Natural killer cell treated with Interleukin-12 subunit alpha and Interleukin-12 subunit beta and Interleukin-15 and Interleukin-18, amount 100 ng/mL, for 72 hours (primary cell): Measurements from ENCODE around the gene MMP28. TPM values are rescaled to one million over a fixed set of nuclear protein-coding genes. Genes with fewer than 3 reads are reported as not detected.

Experiments
- ATAC-seq, 2 donors: fragments of 150-1000 bp; cut with Tn5 transposase in 1 of 2; sonication (Bioruptor Pico), chemical (Tn5 transposase) in 1 of 2; 2 replicates each; pipeline ENCODE4 v1.10.0; 2021
- DNase-seq: peaks from one replicate; pipeline ENCODE4 v3.0.0; 2022; ENCODE audit warnings: low spot score
- H3K27ac Mint-ChIP-seq, 2 donors: 1 replicate in 1 of 2; 2 replicates in 1 of 2; pipeline ENCODE4 v1.8.0; 2022; ENCODE audit warnings: mixed read lengths in 2 of 2, mild to moderate bottlenecking in 1 of 2, moderate library complexity in 1 of 2
- H3K27me3 Mint-ChIP-seq, 2 donors: 1 replicate in 1 of 2; 2 replicates in 1 of 2; pipeline ENCODE4 v1.8.0; 2022; ENCODE audit warnings: mixed read lengths in 2 of 2
- H3K36me3 Mint-ChIP-seq: one replicate; pipeline ENCODE4 v1.8.0; 2022; ENCODE audit warnings: mixed read lengths
- H3K4me1 Mint-ChIP-seq, 2 donors: 1 replicate in 1 of 2; 2 replicates in 1 of 2; pipeline ENCODE4 v1.8.0; 2022; ENCODE audit warnings: low read depth in 2 of 2, mixed read lengths in 2 of 2, mild to moderate bottlenecking in 1 of 2
- H3K4me3 Mint-ChIP-seq: one replicate; pipeline ENCODE4 v1.8.0; 2022; ENCODE audit warnings: mixed read lengths
- H3K9me3 Mint-ChIP-seq: 2 replicates; pipeline ENCODE4 v1.8.0; 2022; ENCODE audit warnings: mixed read lengths
- total RNA-seq, 2 donors: library from RNA; stranded (reverse); gene quantifications; one replicate each; pipeline ENCODE4 v1.2.3, GENCODE V29; 2022

MMP28 gene
- total RNA-seq, 2 donors from 2014 or later: not detected

DNA sequence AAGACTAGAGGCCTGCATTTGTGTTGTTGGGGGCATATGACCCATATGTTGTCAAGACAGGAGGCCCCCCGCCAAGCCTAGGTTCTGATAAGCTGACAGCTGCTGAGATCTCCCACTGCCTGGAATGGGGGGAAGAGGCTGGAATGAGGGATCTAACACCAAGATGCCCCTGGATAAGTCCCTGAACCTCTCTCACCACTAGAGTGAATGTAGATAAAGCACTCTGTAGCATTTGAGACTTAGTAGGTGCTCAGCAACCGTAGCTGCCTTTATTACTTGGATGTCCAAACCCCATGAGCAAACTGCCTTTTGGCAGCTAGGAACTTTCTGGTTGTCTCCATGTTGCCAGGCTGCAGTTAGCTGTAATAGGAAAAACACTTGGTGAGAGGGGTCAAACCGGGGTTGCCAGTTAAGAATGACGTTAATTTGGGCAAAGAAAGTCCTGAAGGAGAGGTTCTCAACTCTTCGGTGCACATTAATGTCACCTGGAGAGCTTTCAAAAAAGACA, 68.4 kb downstream of the MMP28 start:
- Mint-ChIP-seq H3K9me3 (no peaks in the 10 kb centered on the region), H3K4me1 (peaks cover 11% of the 10 kb centered on the region in 2 donors), H3K36me3 (peaks cover 30% of the 10 kb centered on the region)

DNA sequence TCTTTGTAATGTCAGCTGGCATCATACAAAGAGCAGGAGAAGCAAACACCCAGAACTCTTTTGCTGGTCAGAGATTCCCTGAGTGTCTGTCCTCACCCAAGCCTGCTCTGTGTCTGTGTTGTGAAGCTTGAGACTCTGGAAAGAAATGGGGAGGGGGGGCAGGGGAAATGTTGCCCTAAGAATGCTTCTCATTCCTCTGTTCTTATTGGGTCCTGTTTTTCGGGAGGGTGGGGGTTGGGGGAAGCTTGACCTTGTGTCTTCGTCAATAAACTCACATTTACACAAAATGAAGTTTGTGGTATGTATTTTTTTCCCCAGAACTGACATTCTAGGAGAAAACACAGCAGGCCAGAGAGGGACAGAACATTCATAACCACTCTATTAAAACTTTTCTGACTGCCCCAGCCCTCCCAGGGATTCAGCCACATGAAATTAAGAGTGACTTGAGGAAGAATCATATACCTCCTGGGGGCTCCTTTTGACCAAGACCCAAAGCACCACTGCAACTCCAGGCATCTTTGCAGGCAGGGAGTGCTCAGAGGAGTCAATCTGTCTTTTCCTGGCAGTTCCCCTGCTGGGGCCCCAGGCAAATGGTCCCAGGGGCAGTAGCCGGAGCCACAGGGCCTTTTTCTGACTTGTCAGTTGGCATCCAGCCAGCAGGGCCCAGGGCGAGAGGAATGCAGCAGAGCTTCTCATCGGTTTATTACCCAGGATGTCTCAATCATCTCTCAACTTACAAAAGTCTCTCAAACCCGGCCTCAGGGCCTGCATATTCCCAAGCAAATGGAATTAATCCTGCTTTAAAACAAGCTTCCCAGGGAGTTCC, 69.1 kb downstream of the MMP28 start:
- Mint-ChIP-seq H3K9me3 (no peaks in the 10 kb centered on the region), H3K36me3 (peaks cover 30% of the 10 kb centered on the region), H3K27me3 (no peaks in the 10 kb centered on the region), H3K27ac (no peak overlapping the region), H3K4me1 (peaks cover 11% of the 10 kb centered on the region in 2 donors), H3K4me3 (no peak overlapping the region)
- no peak for ATAC-seq
- no peak for DNase-seq

More for the DNA sequence above, 68.4 kb downstream of the MMP28 start:
- no peak for DNase-seq
- H3K27me3 Mint-ChIP-seq: no peaks in the 10 kb centered on the region
- ATAC-seq: no peak
- no peak overlapping the region for H3K27ac Mint-ChIP-seq
- no peak overlapping the region for H3K4me3 Mint-ChIP-seq

DNA sequence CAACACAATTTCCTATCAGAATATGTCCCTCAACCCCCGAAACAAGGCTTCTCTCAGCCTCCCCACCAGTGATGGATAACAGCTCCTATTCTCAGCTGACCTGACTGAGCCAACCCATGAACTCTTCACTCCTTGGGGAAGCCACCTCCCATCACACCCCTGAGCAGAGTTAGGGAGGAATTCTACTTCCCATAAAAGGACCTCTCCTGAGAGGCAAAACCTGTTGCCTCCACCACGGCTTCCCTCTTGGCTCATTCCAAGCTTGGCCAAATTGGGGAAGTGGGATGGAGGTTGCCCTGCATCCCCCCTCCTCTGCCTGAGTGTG, 69.7 kb downstream of the MMP28 start:
- ATAC-seq (no peak), DNase-seq (no peak)
- Mint-ChIP-seq H3K36me3 (peaks cover 31% of the 10 kb centered on the region), H3K27me3 (no peaks in the 10 kb centered on the region), H3K4me3 (no peak overlapping the region), H3K4me1 (peaks cover 5 to 6% of the 10 kb centered on the region in 2 donors), H3K9me3 (no peaks in the 10 kb centered on the region), H3K27ac (no peak overlapping the region)

DNA sequence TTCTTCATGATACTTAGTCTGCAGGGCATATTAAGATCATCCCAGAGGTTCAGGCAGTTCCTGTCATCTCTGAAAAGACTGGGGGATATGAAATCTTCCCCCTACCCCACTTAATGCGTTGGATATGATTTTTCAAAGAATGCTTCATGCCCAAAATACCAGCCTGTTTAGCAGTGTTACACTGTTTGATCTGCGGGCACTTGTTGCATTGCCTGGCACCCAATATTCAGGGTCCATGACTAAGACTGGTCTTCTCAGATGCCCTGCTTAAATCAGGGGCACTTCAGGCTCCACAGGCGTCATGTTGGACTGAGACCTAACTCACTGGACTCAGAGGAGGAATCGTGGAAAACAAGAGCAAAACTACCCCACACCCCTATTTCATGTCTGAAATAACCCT, 70.4 kb downstream of the MMP28 start:
- Mint-ChIP-seq H3K27me3 (no peaks in the 10 kb centered on the region), H3K4me3 (no peak overlapping the region), H3K27ac (no peak overlapping the region), H3K4me1 (no peaks in the 10 kb centered on the region), H3K36me3 (peaks cover 35% of the 10 kb centered on the region), H3K9me3 (no peaks in the 10 kb centered on the region)
- no peak for ATAC-seq
- no peak for DNase-seq

DNA sequence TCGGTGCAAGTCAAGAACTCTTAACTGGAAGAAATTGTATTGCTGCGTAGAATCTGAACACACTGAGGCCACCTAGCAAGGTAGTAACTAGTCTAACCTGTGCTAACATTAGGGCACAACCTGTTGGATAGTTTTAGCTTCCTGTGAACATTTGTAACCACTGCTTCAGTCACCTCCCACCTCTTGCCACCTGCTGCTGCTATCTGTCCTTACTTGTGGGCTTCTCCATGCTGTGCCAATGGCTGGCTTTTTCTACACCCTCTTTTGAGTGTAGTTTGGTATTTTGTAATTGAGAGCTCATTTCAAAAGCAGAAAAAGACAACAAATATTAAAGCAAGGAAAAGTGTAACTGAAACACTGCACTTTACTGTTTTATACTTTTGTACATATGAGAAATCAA, 71.7 kb downstream of the MMP28 start:
- Mint-ChIP-seq H3K27me3 (no peaks in the 10 kb centered on the region), H3K4me1 (no peaks in the 10 kb centered on the region), H3K4me3 (no peak overlapping the region), H3K9me3 (no peaks in the 10 kb centered on the region), H3K27ac (no peak overlapping the region), H3K36me3 (peaks cover 37% of the 10 kb centered on the region)
- DNase-seq (no peak), ATAC-seq (no peak)

DNA sequence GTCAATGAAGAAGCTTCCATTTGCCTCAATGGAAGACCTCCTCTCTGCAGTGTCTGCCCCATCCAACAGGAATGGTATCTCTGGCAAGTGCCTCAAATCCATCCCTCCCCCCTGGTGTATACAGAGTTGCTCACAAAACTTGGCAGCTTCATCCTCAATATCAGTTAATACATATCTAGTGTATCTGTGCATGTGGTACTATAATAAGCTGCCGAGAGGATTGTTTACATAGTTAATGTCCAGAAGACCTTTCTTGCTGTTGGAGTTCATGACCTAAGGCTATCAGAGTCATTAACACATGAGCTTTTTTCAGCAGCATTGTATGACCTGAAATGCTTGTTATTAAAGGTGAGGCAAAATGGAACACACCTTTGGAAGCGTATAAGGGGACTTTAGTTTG, 78.0 kb downstream of the MMP28 start:
- H3K4me3 Mint-ChIP-seq: no peak overlapping the region
- ATAC-seq (no peak), DNase-seq (no peak)
- no peaks in the 10 kb centered on the region for H3K9me3 Mint-ChIP-seq
- H3K27ac Mint-ChIP-seq: no peak overlapping the region
- H3K4me1 Mint-ChIP-seq: peaks cover 0 to 2% of the 10 kb centered on the region in 2 donors
- H3K36me3 Mint-ChIP-seq: peaks cover 19% of the 10 kb centered on the region
- H3K27me3 Mint-ChIP-seq: no peaks in the 10 kb centered on the region

DNA sequence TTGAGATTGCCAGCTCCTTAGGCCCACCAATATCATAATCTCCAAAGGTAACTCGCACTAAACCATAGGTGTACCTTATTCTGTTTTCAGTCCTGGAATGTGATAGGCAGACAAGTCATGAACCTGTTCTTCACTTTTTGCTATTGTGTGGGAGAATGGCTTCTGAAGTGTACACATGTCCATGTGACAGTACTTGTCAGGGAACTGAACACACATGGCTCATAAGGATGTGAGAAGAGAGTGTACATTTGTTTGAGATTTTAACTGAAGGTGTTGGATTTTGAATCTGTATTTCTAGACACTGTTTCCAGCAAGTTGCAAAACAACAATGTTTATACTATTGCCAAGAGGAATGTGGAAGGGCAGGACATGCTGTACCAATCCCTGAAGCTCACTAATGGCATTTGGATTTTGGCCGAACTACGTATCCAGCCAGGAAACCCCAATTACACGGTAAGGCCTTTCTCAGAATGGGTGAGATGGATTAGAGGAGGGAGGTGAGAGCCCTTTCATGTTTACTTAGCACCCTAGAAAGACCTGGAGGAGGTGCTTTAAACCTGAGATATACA, 78.5 kb downstream of the MMP28 start:
- Mint-ChIP-seq H3K9me3 (no peaks in the 10 kb centered on the region), H3K4me1 (peaks cover 0 to 2% of the 10 kb centered on the region in 2 donors), H3K27me3 (no peaks in the 10 kb centered on the region), H3K36me3 (peaks cover 19% of the 10 kb centered on the region), H3K27ac (no peak overlapping the region), H3K4me3 (no peak overlapping the region)
- DNase-seq: no peak
- no peak for ATAC-seq

DNA sequence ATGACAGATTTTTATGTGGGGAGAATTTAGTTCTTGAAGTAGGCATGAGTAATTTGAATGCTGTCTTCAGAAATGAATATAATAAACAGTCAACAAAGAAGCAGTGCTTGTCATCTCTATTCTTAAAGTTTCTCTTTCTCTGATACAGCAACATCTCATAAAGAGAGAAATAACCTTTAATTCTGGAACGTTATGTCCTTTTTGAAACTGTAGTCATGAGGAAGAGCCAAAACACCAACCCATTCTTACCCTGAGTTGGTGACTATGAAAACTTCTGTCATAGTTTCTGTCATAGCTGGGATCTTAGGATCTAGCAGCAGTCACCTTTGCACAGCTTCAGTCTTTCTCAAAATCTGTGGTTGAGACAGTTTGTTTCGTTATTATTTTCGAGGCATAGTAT, 79.3 kb downstream of the MMP28 start:
- DNase-seq (no peak), ATAC-seq (no peak)
- Mint-ChIP-seq H3K4me1 (peaks cover 0 to 2% of the 10 kb centered on the region in 2 donors), H3K9me3 (no peaks in the 10 kb centered on the region), H3K27ac (no peak overlapping the region), H3K36me3 (peaks cover 19% of the 10 kb centered on the region), H3K4me3 (no peak overlapping the region), H3K27me3 (no peaks in the 10 kb centered on the region)

Other genes starting within 250 kb of the MMP28 start
- gene SLFN14, start 234.8 kb downstream of the MMP28 start, total RNA-seq: not detected
- gene PEX12, start 217.1 kb downstream of the MMP28 start, total RNA-seq: 1 to 10 TPM; 3.5 to 4.5 TPM
- 100 to 1,000 TPM; 158 to 171 TPM for gene AP2B1, start 208.3 kb downstream of the MMP28 start, total RNA-seq
- under 1 TPM in 1 of 2 donors, not detected in 1; 0.14 TPM for gene RASL10B, start 64.0 kb downstream of the MMP28 start, total RNA-seq
- gene GAS2L2, start 42.4 kb downstream of the MMP28 start, total RNA-seq: not detected
- gene C17orf50, start 34.8 kb downstream of the MMP28 start, total RNA-seq: not detected
- 100 to 1,000 TPM; 235 to 249 TPM for gene TAF15, start 13.8 kb upstream of the MMP28 start, total RNA-seq
- gene HEATR9, start 73.2 kb upstream of the MMP28 start, total RNA-seq: 1 to 10 TPM in 1 of 2 donors, under 1 TPM in 1; 0.81 to 2.9 TPM
- gene CCL5, start 84.7 kb upstream of the MMP28 start, total RNA-seq: 100 to 1,000 TPM in 1 of 2 donors, 10 to 100 TPM in 1; 97.5 to 224 TPM
- gene RDM1, start 135.1 kb upstream of the MMP28 start, total RNA-seq: 1 to 10 TPM; 1.3 to 3.5 TPM
- not detected for gene LYZL6, start 148.1 kb upstream of the MMP28 start, total RNA-seq
- gene CCL16, start 185.9 kb upstream of the MMP28 start, total RNA-seq: not detected
- not detected for gene CCL14, start 191.1 kb upstream of the MMP28 start, total RNA-seq
- not detected for gene CCL15, start 205.9 kb upstream of the MMP28 start, total RNA-seq
- 1 to 10 TPM in 1 of 2 donors, not detected in 1; 1.7 TPM for gene CCL23, start 222.3 kb upstream of the MMP28 start, total RNA-seq